Endodermal cell (in vitro differentiated cells): Measurements from ENCODE around the gene NEO1. TPM values are rescaled to one million over a fixed set of nuclear protein-coding genes. Genes with fewer than 3 reads are reported as not detected.
A peak's percentile ranks its signal among the peaks of the same experiment; 100 is the strongest.

Experiments used
- DNase-seq: peaks from one replicate; pipeline ENCODE4 v3.0.0-alpha.2; 2017
- H3K27ac ChIP-seq: 2 replicates; pipeline ENCODE4 v1.5.1; 2013; ENCODE audit warnings: mild to moderate bottlenecking, low read depth, low read length, moderate library complexity
- H3K27me3 ChIP-seq: 2 replicates; pipeline ENCODE4 v1.6.1; 2013; ENCODE audit warnings: mild to moderate bottlenecking, low read length, moderate library complexity; ENCODE audit not compliant: insufficient read depth, control insufficient read depth, poor library complexity, severe bottlenecking
- H3K36me3 ChIP-seq: 2 replicates; pipeline ENCODE4 v1.7.0; 2013; ENCODE audit warnings: mild to moderate bottlenecking, low read length, moderate library complexity; ENCODE audit not compliant: control insufficient read depth, insufficient read depth
- H3K4me1 ChIP-seq: one replicate; pipeline ENCODE4 v1.7.0; 2013; ENCODE audit warnings: low read length; ENCODE audit not compliant: control insufficient read depth, insufficient read depth
- H3K4me3 ChIP-seq: 2 replicates; pipeline ENCODE4 v1.5.1; 2013; ENCODE audit warnings: mild to moderate bottlenecking, low read length, moderate library complexity
- H3K9ac ChIP-seq: 2 replicates; pipeline ENCODE4 v1.6.1; 2013; ENCODE audit warnings: mild to moderate bottlenecking, low read length, moderate library complexity; ENCODE audit not compliant: poor library complexity, severe bottlenecking; ENCODE audit errors: extremely low read depth
- H3K9me3 ChIP-seq: 2 replicates; pipeline ENCODE4 v1.6.1; 2013; ENCODE audit warnings: mild to moderate bottlenecking, low read length, moderate library complexity; ENCODE audit not compliant: control insufficient read depth
- H3K27ac Mint-ChIP-seq: 2 replicates; pipeline ENCODE4 v1.8.0; 2020; ENCODE audit warnings: mixed read lengths
- H3K27me3 Mint-ChIP-seq: 2 replicates; pipeline ENCODE4 v1.8.0; 2021; ENCODE audit warnings: mild to moderate bottlenecking, mixed read lengths; ENCODE audit not compliant: insufficient read depth
- H3K36me3 Mint-ChIP-seq: 2 replicates; pipeline ENCODE4 v1.8.0; 2020; ENCODE audit warnings: low read depth, mixed read lengths
- H3K4me1 Mint-ChIP-seq: 2 replicates; pipeline ENCODE4 v1.8.0; 2020; ENCODE audit warnings: mixed read lengths
- H3K4me3 Mint-ChIP-seq: 2 replicates; pipeline ENCODE4 v1.8.0; 2020; ENCODE audit warnings: mild to moderate bottlenecking, moderate library complexity, mixed read lengths
- H3K9me3 Mint-ChIP-seq: 2 replicates; pipeline ENCODE4 v1.8.0; 2020; ENCODE audit warnings: mild to moderate bottlenecking, mixed read lengths
- CTCF ChIP-seq: fragments of 200-600 bp; sonication (generic); conservative IDR thresholded peaks from 2 replicates; pipeline ENCODE4 v1.5.0; 2021; ENCODE audit warnings: antibody characterized with exemption, mild to moderate bottlenecking
- WGBS, 2 experiments: methylation state at CpG; one replicate each; pipeline versions ENCODE4 v1.1.5 to v1.1.7; 2013; ENCODE audit warnings: missing lambda C conversion rate in 2 of 2, mixed read lengths in 1 of 2; ENCODE audit not compliant: insufficient coverage in 1 of 2, insufficient read length in 1 of 2; 5-methylcytosine and 5-hydroxymethylcytosine counted together
- total RNA-seq, 2 donors: library from RNA; stranded (reverse); fragmentation: NEBNext Ultra II Directional in 1 of 2; extraction: Animal tissue kit (Norgen Biotek cat#: 25700) in 1 of 2; gene quantifications; 2 replicates in 1 of 2; 3 replicates in 1 of 2; pipeline ENCODE4 v1.2.1, GENCODE V29; 2021

The NEO1 gene
- total RNA-seq, 2 donors from 2014 or later, result 132 TPM

- peaks cover 29% of the 10 kb centered on the region for H3K9me3 ChIP-seq
- no peak for TF ChIP-seq CTCF
- DNase-seq, result no peak
- no peak overlapping the region for H3K27ac ChIP-seq
- peaks cover 40% of the 10 kb centered on the region for H3K36me3 Mint-ChIP-seq
- peaks cover 17% of the 10 kb centered on the region for H3K4me1 Mint-ChIP-seq
- H3K4me1 ChIP-seq, result peaks cover 2% of the 10 kb centered on the region
- no peak overlapping the region for H3K4me3 ChIP-seq
- no peak overlapping the region for H3K27ac Mint-ChIP-seq
- 85% methylated on average over 2 of the region's 2 CpGs; no CpG with 5 or more reads in 1 of the 2 experiments for WGBS, 2 experiments
- peaks cover 17% of the 10 kb centered on the region for H3K9me3 Mint-ChIP-seq
- no peaks in the 10 kb centered on the region for H3K27me3 Mint-ChIP-seq
- no peaks in the 10 kb centered on the region for H3K27me3 ChIP-seq
- H3K36me3 ChIP-seq, result peaks cover 48% of the 10 kb centered on the region
- no peak overlapping the region for H3K4me3 Mint-ChIP-seq
- H3K9ac ChIP-seq, result no peak overlapping the region
Measured at GRCh38 chr15:73176598-73176997, 124.3 kb downstream of the NEO1 start.

GRCh38 chr15:73183071-73183470 is 130.8 kb downstream of the NEO1 start:
- peak overlapping the region; percentile 14 for H3K27ac Mint-ChIP-seq
- TF ChIP-seq CTCF, result no peak
- H3K27ac ChIP-seq, result no peak overlapping the region
- H3K27me3 Mint-ChIP-seq, result no peaks in the 10 kb centered on the region
- no peaks in the 10 kb centered on the region for H3K4me1 ChIP-seq
- H3K4me3 Mint-ChIP-seq, result no peak overlapping the region
- no peak overlapping the region for H3K9ac ChIP-seq
- peaks cover 64% of the 10 kb centered on the region for H3K9me3 ChIP-seq
- H3K27me3 ChIP-seq, result no peaks in the 10 kb centered on the region
- H3K4me1 Mint-ChIP-seq, result peaks cover 3% of the 10 kb centered on the region
- H3K4me3 ChIP-seq, result peak overlapping the region; percentile 57
- H3K36me3 Mint-ChIP-seq, result peaks cover 85% of the 10 kb centered on the region
- DNase-seq, result no peak
- peaks cover 77% of the 10 kb centered on the region for H3K36me3 ChIP-seq
- WGBS, 2 experiments, result 90 to 94% methylated on average over 3 of the region's 3 CpGs
- peaks cover 47% of the 10 kb centered on the region for H3K9me3 Mint-ChIP-seq

- Histone ChIP-seq H3K9me3 (peaks cover 9% of the 10 kb centered on the region), H3K9ac (no peak overlapping the region), H3K27me3 (no peaks in the 10 kb centered on the region), H3K4me3 (no peak overlapping the region), H3K36me3 (peaks cover 15% of the 10 kb centered on the region), H3K27ac (no peak overlapping the region), H3K4me1 (no peaks in the 10 kb centered on the region)
- 94% methylated on average over 2 of the region's 2 CpGs; no CpG with 5 or more reads in 1 of the 2 experiments for WGBS, 2 experiments
- Mint-ChIP-seq H3K27me3 (no peaks in the 10 kb centered on the region), H3K4me1 (no peaks in the 10 kb centered on the region), H3K36me3 (peaks cover 26% of the 10 kb centered on the region), H3K27ac (no peak overlapping the region), H3K9me3 (peaks cover 4% of the 10 kb centered on the region), H3K4me3 (no peak overlapping the region)
- DNase-seq, result no peak
- no peak for TF ChIP-seq CTCF
Measured at GRCh38 chr15:73190189-73190601, 137.9 kb downstream of the NEO1 start.
